GM04504 (cell line): ENCODE results near the gene PURB.
"Not testable (repeated sequence)": the region's sequence is repeated elsewhere in the genome, so short reads cannot be mapped to it uniquely, and the experiment has no call there.

Experiments
- DNase-seq: peaks from one replicate; pipeline ENCODE4 v3.0.0-alpha.2; 2012; ENCODE audit warnings: low read depth

PURB gene

DNA sequence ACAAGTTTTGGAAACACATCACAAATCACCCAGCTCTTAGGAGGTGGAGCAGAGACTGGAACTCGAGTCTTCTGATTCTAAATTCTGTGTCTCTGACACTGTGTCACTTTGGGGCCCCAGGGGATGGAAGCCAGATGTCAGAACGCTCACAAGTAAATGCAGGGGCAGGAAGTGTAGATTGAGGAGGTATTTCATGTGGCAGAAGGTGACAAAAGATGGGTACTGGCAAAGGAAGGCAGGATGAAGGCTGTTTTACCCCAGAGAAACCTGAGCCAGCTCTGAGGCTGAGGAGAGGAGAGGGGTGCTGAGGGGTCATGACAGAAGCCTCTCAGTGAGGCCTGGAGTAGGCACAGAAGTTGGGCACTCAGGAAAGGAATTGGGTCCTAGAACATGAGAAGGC lies 6.0 kb upstream of the PURB start:
- no peak for DNase-seq

DNA sequence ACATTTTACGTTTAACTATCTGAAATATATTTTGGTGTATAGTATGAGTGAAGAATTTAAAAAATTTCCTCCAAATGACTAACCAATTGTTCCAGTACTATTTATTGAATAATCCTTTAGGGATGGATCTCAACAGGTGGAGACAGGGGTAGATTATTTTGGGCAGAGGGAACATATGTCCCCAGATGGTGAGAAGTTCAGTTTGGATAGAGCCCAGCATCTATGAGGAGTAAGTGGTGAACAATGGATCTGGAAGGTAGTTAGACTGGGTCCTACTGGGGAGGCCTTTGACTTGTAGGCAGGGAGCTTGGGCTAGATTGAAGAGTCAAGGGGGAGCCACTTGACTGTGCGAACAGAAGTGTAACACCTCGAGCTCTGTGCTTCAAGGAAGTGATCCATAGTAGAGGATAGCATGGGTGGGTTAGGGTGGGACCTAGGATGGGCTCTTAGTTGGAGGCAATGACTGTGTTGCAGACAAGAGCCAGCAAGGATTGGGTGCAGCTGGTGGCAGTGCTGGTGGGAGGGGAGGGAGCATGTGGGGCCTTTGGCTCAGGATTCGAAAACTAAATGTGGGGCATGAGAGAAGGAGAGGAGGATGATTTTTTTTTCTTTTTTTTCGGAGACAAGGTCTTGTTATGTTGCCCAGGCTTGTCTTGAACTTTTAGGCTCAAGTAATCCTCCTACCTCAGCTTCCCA lies 3.9 kb upstream of the PURB start:
- no peak for DNase-seq

DNA sequence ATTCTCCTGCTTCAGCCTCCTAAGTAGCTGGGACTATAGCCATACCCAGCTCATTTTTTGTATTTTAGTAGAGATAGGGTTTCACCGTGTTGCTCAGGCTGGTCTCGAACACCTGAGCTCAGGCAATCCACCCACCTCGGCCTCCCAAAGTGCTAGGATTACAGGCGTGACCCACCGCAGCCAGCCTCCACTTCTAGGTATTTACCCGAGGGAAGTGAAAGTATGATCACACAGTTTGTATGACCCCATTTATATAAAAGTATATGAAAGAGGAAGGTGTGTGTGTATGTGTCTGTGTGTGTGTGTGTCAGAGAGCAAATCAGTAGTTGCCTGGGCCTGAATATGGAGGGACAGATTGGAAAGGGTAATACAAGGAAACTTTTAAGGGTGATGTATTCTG lies 2.0 kb upstream of the PURB start:
- no peak for DNase-seq

DNA sequence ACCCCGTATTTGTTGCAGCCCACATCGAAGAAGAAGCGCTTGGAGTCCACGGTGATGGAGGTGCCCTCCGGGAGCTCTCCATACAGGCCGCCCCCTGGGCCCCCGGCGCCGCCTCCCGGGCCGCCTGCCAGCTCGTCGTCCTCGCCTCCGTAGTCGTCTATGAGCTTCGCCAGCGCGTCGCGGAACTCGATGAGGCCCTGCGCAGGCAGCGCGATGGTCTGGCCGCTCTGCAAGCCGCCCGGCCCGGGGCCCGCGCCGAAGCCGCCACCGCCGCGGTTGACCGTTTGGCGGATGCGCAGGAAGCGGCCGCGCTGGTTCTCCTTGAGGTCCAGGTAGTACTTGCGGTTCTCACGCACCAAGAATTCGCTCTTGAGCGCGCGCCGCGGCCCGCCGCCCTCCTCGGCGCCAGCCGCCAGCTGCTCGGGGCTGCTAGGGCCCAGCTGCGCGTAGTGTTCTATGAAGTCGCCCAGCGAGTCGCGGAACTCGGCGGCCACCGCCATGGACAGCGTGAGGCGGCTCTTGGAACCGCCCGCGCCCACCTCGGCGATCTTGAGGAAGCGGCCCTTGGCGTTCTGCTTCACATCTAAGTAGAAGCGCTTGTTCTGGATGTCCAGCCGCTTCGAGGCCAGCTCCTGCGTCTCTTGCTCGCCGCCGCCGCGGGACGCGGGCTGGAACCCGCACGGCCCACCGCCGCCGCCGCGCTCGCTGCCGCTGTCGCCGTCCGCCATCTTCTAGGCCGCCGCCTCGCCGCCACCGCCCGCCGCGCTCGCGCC lies 523 bp downstream of the PURB start:
- DNase-seq, result peak; percentile 44

DNA sequence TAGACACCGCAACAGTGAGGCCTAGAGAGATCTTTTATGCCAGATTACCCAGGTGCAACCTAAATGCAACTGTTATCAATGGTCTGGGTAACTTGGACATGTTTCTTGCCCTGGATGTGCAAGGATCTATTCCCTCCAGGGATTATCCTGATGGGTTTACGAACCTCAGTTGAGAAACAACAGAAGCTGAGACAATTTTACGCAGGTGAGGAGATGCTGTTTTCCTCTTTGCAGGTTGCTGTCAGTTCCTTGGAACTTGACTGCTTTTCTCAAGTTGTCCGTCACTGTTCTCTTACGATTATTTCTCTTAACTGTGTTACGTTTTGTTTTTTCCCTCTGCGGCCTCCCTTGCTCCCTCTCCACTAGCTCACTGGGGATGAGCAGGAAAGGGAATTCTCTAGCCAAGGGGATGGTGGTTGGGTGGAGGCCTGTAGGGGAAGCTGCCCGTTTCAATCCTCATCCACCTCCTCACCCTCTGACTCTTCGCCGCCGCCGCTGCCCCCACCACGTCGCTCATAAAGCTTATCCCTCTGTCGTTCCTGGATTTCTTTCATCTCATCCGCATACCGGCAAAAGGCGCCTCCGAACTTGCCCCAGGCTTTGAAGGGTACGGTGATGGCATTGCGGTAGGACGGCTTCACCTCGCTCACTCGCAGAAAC lies 1.2 kb downstream of the PURB start:
- DNase-seq, result no peak

DNA sequence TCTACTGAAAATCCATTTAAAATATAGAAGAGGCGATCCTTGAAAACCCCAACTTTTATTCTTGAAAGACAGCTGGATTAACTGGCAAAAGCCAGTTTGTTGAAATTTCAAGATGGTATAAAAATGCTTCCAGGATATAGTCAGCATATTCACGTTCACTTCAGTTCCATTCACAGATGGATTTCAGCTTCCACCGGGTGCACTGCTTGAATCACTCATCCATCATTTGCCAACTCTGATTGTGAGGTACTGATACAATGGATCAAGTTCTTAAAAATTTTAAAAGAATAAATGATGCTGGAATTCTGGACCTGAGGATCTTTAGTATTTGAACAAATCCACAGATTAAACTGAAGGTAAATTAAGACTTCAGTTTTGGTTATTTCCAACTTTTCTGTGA lies 2.4 kb downstream of the PURB start:
- no peak for DNase-seq

DNA sequence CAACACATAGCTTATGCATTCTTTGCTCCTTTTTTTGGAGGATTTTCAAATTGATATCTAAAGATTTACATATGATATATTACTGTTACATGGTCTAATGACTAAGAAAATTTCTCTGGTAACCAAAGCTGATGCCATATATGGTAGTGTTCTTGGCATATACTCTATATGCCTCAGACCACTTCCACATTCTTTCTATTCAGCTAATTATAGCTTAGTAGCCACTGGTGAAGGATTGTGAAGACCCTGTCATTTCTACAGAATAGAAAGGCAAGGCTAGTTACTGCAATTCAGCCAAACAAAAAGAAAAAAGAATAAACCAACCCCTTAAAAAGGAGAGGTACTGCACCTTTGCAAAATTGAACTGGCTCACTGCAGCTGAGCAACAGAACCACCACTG lies 3.7 kb downstream of the PURB start:
- DNase-seq, result no peak

DNA sequence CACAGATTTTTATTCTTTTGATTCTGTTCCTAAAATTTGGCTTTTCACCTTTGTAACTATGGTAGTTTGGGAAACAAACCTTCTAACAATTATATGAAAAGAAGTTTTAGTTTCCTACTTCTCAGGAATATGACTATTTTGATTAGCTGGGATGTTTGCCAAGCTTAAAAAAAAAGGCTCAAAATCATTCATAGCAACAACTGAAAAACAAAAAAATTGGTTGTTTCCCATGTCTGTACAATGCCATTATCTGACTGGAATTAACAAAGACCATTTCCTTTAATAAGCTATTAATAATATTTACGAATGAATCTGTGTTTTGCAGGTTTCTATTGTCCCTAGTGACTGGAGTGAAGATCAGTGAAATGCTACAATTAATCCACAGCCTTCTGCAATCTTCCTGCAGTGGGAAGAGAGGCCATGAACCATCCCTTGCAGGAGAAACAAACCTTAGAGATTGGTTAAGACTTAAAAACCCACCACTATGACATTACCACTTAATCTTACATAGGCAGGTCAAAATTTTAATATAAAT lies 4.2 kb downstream of the PURB start:
- no peak for DNase-seq

DNA sequence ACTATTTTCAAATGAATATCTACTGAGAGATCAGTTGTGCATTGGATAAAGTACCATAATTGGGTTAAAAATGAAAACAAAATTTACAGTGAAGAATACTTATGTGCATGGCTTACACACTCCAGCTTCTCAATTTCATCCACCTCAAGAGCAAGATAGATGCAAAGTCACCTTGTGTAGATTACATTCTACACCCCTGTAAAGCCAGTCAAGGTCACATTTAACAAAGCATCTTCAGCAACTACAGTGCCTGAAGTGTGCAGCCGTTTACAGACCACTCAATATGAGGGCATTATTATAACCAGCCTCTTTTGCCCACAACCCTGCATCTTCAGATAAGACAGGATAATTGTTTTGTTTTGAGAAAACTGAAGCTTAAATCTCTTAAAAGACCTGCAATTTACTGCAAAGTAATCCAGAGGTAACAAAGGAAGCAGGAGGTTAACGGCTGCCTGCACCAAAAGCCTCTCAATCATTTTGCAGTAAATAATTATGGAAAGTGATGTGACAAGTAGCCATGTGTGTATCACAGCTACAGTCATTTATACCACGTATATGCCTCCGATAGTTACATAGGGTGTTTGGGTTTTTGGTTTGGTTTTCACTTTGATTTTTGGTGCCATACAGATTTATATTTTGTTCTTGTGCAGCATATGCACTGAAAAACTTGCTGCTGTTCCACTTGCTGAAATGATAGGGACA lies 4.9 kb downstream of the PURB start:
- no peak for DNase-seq

DNA sequence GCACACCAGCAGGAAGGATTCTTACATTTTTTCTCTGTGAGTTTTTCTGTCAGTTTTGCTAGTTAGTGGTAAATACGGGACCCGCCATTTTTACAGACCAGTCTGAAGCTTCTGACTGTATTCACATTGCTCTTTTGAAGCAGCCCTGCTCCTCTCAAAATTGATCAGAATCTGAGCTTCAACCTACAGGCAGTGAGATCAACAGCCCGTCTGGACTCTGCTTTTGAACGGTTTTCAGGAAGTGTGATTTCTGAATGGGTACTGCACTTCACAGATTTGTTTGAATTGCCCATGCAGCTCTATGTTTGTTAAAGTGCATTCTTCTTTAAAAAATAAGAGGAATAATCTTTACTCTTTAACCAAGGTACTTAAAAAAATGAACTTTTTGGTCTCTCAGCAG lies 8.9 kb downstream of the PURB start:
- DNase-seq, result no peak

DNA sequence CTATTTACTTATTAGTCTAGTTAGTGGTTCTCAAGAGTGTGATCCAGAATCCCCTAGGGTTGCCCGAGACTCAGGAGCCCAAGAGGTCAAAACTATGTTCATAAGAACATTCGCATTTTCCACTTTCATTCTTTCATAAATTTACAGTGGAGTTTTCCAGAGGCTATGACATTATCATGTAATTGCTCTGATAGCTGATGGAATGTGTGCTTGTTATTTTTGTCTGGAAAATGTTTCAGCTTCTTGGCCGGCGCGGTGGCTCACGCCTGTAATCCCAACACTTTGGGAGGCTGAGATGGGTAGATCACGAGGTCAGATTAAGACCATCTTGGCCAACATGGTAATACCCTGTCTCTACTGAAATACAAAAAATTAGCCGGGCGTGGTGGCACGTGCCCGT lies 10.1 kb downstream of the PURB start:
- no peak for DNase-seq

DNA sequence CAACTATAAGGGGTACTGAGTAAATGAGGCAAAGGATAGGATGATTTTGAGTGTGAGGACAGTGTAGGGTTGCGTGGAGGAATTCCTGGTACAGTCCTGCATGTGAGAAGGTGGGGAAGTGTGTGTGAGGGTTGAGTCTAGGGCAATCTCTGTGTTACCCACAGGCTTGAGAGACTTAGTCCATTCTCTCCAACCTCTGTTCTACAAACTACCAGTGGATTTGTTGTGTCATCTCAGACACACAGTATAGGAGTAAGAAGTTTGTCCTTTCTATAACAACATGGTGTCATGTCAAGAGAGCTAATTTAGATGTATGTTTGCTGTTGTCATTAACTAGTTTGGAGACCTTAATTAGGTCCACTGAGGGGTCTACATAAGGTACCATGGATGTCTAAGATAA lies 12.5 kb downstream of the PURB start:
- no peak for DNase-seq

DNA sequence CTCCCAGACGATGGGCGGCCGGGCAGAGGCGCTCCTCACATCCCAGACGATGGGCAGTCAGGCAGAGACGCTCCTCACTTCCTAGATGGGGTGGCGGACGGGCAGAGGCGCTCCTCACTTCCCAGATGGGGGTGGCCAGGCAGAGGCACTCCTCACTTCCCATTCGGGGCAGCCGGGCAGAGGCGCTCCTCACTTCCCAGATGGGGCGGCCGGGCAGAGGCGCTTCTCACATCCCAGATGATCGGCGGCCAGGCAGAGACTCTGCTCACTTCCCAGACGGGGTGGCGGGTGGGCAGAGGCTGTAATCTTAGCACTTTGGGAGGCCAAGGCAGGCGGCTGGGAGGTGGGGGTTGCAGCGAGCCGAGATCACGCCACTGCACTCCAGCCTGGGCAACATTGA lies 13.4 kb downstream of the PURB start:
- DNase-seq, result not testable (repeated sequence)

DNA sequence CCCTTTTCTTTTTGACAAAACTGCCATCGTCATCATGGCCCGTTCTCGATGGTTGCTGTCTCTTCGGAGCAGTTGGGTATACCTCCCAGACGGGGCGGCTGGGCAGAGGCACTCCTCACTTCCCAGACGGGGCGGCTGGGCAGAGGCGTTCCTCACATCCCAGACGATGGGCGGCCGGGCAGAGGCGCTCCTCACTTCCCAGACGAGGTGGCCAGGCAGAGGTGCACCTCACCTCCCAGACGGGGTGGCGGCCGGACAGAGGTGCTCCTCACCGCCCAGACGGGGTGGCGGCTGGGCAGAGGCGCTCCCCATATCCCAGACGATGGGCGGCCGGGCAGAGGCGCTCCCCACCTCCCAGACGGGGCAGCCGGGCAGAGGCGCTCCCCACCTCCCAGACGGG lies 14.6 kb downstream of the PURB start:
- not testable (repeated sequence) for DNase-seq

DNA sequence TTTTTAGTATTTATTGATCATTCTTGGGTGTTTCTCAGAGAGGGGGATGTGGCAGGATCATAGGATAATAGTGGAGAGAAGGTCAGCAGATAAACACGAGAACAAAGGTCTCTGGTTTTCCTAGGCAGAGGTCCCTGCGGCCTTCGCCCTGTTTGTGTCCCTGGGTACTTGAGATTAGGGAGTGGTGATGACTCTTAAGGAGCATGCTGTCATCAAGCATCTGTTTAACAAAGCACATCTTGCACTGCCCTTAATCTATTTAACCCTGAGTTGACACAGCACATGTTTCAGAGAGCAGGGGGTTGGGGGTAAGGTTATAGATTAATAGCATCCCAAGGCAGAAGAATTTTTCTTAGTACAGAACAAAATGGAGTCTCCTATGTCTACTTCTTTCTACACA lies 15.0 kb downstream of the PURB start:
- DNase-seq, result not testable (repeated sequence)

DNA sequence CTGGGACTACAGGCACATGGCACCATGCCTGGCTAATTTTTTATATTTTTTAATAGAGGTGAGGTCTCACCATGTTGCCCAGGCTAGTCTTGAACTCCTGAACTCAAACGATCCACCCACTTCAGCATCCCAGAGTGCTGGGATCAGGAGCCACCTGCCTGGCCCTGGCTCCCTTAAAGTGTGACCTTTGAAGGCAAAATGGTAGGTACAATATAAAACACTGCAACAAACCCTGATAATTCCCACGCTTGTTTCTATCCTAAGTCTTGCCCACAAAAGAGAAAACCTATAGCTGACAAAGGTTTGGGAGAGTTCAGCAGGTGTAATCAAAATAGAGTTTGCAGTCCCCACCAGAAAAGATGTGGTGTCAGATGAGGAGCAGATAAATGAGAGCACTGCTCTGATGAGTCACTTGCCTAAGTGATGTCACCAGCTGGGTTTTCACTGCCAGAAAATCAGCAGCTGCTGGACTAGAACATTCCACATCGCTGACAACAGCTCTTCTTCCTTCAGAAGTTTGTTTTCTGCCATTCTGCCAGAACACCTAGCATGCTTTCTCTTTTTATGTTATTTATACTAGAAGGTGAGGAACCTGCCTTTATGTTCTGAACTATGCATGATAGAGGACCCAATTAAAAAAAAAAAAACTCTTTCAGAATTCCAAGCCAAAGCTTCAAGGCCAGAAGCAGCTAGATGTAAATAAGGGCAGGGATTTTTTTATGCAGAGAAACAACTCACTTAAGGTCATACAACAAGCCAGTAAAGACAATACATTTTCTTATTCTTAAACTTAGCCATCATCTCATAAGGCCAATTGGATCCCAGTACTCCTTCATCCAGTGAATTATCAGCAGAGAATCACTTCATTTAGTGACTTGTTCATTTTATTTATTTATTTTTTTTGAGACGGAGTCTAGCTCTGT lies 18.0 kb downstream of the PURB start:
- DNase-seq, result peak; percentile 68

DNA sequence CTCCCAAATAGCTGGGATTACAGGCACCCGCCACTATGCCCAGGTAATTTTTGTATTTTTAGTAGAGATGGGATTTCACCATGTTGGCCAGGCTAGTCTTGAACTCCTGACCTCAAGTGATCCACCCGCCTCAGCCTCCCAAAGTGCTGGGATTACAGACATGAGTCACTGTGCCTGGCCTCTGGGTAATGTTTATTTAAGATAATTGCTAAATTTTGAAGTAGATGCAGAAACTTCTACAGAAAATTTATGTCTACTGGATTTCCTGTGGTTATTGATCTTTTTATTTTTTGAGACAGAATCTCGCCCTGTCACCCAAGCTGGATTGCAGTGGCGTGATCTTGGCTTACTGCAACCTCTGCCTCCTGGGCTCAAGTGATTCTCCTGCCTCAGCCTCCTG lies 23.4 kb downstream of the PURB start:
- not testable (repeated sequence) for DNase-seq

DNA sequence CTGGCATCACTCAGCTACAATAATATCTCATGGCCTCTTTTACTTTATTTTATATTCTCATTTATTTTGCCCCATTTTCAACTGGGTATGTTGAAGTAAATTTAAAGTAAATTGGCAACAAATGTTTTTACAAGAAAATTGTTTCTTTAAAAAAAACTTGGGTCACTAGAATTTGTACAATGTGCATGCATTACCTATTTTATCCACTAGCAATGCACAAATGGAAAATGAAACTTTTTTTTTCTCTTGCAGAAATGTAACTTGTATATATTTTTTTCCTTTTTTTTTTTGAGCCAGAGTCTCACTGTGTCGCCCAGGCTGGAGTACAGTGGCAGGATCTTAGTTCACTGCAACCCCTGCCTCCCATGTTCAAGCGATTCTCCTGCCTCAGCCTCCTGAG lies 27.2 kb downstream of the PURB start:
- no peak for DNase-seq

DNA sequence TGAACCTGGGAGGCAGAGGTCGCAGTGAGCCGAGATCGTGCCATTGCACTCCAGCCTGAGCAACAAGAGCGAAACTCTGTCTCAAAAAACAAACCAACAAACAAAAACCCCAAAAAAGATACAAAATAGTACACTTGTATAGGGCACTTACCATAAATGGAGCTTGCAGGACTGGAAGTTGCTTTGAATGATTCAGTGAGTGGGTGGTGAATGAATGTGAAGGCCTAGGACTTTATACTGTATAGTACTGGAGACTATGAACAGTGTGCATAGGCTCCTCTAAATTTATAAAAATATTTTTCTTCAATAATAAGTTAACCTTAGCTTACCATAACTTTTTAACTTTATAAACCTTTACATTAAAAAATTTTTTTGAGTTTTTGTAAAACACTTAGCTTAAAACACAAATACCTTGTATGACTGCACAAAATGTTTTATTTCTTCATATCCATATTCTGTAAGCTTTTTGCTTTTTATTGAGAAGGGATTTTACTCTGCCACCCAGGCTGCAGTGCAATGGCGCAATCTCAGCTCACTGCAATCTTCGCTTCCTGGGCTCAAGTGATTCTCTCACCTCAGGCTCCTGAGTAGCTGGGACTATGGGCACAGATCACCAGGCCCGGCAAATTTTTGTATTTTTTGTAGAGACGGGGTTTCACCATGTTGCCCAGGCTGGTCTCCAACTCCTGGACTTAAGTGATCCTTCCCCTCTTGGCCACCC lies 30.5 kb downstream of the PURB start:
- DNase-seq, result no peak

DNA sequence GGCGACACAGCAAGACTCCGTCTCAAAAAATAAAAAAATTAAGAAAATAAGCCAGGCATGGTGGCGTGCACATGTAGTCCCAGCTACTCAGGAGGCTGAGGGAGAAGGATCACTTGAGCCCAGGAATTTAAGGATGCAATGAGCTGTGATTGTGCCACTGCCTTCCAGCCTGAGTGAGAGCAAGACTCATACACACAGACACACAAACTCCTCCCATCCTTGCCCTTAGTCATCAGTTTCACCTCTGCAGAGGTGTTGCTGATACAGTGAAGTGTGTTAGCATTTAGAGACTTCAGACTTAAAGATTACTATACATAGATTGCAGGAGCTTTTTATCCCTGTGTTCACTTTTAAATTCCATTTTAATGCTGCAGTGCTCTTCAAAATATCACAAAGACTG lies 31.9 kb downstream of the PURB start:
- no peak for DNase-seq

DNA sequence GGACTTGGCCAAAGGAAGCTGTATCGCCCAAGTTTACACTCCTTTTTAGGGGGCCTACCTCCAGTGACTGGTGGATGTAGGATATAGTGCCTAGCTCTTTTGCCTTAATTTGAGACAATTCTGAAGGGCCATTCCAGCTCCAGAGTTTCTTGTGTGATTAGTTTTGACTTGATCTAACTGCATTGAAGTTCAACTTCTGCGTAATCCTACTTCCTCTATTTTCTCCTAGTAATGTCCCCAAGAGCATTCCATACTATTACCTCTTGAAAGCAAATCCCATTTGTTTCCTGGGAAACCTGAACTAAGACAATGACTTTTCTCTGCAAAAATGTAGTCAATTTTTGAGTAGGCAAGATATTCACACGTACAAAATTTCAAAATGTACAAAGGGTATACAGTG lies 32.7 kb downstream of the PURB start:
- no peak for DNase-seq
